ENCODE data around the gene SULT2B1. TPM values are rescaled to one million over a fixed set of nuclear protein-coding genes. Genes with fewer than 3 reads are reported as not detected.

Gene SULT2B1
- total and polyA plus RNA-seq, 2 donors (not counting 1 experiment from before 2014, with no cell fraction given) = 0.10 to 0.33 TPM

- H3K79me2 ChIP-seq (ENCODE audit: control insufficient read depth, insufficient read depth, low read length) = peaks cover 37% of the 10 kb centered on the region
- peaks cover 2% of the 10 kb centered on the region for H4K20me1 ChIP-seq (ENCODE audit: control insufficient read depth, extremely low read depth, insufficient read depth, low read length)
- TF ChIP-seq EZH2 (IDR thresholded peaks at IDR 0.05; ENCODE audit: low read length, missing control alignments) (no peak), CTCF (conservative IDR thresholded peaks at IDR 0.05 in 1 of 2, IDR thresholded peaks at IDR 0.05 in 1 of 2; ENCODE audit: low read depth in 1 of 2, low read length in 2 of 2) (peak; percentile 11 to 26)
- no peak overlapping the region for H2AFZ ChIP-seq (ENCODE audit: low read length)
- H3K4me1 ChIP-seq (ENCODE audit: control insufficient read depth, extremely low read depth, insufficient read depth, low read length) = peaks cover 12% of the 10 kb centered on the region
- H3K4me2 ChIP-seq (ENCODE audit: extremely low read depth, insufficient read depth, low read length) = peak overlapping the region; percentile 100
- H3K27ac ChIP-seq (ENCODE audit: insufficient read depth, low read length) = peak overlapping the region; percentile 86
- H3K9ac ChIP-seq (ENCODE audit: insufficient read depth, low read length) = peak overlapping the region; percentile 92
- no peaks in the 10 kb centered on the region for H3K9me3 ChIP-seq (ENCODE audit: control insufficient read depth, insufficient read depth, low read depth, low read length)
- peak in 1 of 2 donors; percentile 44 for DNase-seq (ENCODE audit: low read depth in 2 of 2)
- H3K4me3 ChIP-seq (replicated peaks in 1 of 4; ENCODE audit: control extremely low read depth in 1 of 4, insufficient read depth in 1 of 4, low read depth in 3 of 4, low read length in 4 of 4) = peak overlapping the region; percentile 79 to 99 (median 93)
- peaks cover 28% of the 10 kb centered on the region for H3K36me3 ChIP-seq (ENCODE audit: control insufficient read depth, insufficient read depth, low read length)
- H3K27me3 ChIP-seq (ENCODE audit: control insufficient read depth, insufficient read depth, low read length) = no peaks in the 10 kb centered on the region
These were observed 65.4 kb downstream of the SULT2B1 start for GRCh38 chr19:48617146-48617937.

- peak overlapping the region; percentile 100 for H3K4me2 ChIP-seq (ENCODE audit: extremely low read depth, insufficient read depth, low read length)
- H3K79me2 ChIP-seq (ENCODE audit: control insufficient read depth, insufficient read depth, low read length) = peaks cover 37% of the 10 kb centered on the region
- H3K27me3 ChIP-seq (ENCODE audit: control insufficient read depth, insufficient read depth, low read length) = no peaks in the 10 kb centered on the region
- peak overlapping the region; percentile 92 for H3K9ac ChIP-seq (ENCODE audit: insufficient read depth, low read length)
- no peak overlapping the region for H2AFZ ChIP-seq (ENCODE audit: low read length)
- peaks cover 28% of the 10 kb centered on the region for H3K36me3 ChIP-seq (ENCODE audit: control insufficient read depth, insufficient read depth, low read length)
- TF ChIP-seq EZH2 (IDR thresholded peaks at IDR 0.05; ENCODE audit: low read length, missing control alignments) (no peak), CTCF (conservative IDR thresholded peaks at IDR 0.05 in 1 of 2, IDR thresholded peaks at IDR 0.05 in 1 of 2; ENCODE audit: low read depth in 1 of 2, low read length in 2 of 2) (no peak)
- H3K4me1 ChIP-seq (ENCODE audit: control insufficient read depth, extremely low read depth, insufficient read depth, low read length) = peaks cover 14% of the 10 kb centered on the region
- H4K20me1 ChIP-seq (ENCODE audit: control insufficient read depth, extremely low read depth, insufficient read depth, low read length) = peaks cover 2% of the 10 kb centered on the region
- DNase-seq (ENCODE audit: low read depth in 2 of 2) = no peak
- H3K27ac ChIP-seq (ENCODE audit: insufficient read depth, low read length) = peak overlapping the region; percentile 86
- H3K4me3 ChIP-seq (replicated peaks in 1 of 4; ENCODE audit: control extremely low read depth in 1 of 4, insufficient read depth in 1 of 4, low read depth in 3 of 4, low read length in 4 of 4) = peak overlapping the region; percentile 79 to 99 (median 93)
- no peaks in the 10 kb centered on the region for H3K9me3 ChIP-seq (ENCODE audit: control insufficient read depth, insufficient read depth, low read depth, low read length)
These were observed 66.4 kb downstream of the SULT2B1 start for GRCh38 chr19:48618278-48618915.

- Histone ChIP-seq H3K36me3 (ENCODE audit: control insufficient read depth, insufficient read depth, low read length) (peaks cover 28% of the 10 kb centered on the region), H3K4me1 (ENCODE audit: control insufficient read depth, extremely low read depth, insufficient read depth, low read length) (peaks cover 19% of the 10 kb centered on the region), H2AFZ (ENCODE audit: low read length) (peak within 1 kb of the TSS; percentile 65), H3K4me2 (ENCODE audit: extremely low read depth, insufficient read depth, low read length) (peak within 1 kb of the TSS; percentile 100), H4K20me1 (ENCODE audit: control insufficient read depth, extremely low read depth, insufficient read depth, low read length) (peaks cover 2% of the 10 kb centered on the region), H3K27ac (ENCODE audit: insufficient read depth, low read length) (peak within 1 kb of the TSS; percentile 88), H3K9me3 (ENCODE audit: control insufficient read depth, insufficient read depth, low read depth, low read length) (no peaks in the 10 kb centered on the region), H3K4me3 (replicated peaks in 1 of 4; ENCODE audit: control extremely low read depth in 1 of 4, insufficient read depth in 1 of 4, low read depth in 3 of 4, low read length in 4 of 4) (peak within 1 kb of the TSS; percentile 79 to 99 (median 93)), H3K79me2 (ENCODE audit: control insufficient read depth, insufficient read depth, low read length) (peaks cover 37% of the 10 kb centered on the region), H3K27me3 (ENCODE audit: control insufficient read depth, insufficient read depth, low read length) (no peaks in the 10 kb centered on the region), H3K9ac (ENCODE audit: insufficient read depth, low read length) (peak within 1 kb of the TSS; percentile 92)
- no peak for TF ChIP-seq EZH2 (IDR thresholded peaks at IDR 0.05; ENCODE audit: low read length, missing control alignments)
- peak in 1 of 2 donors; percentile 3 for TF ChIP-seq CTCF (conservative IDR thresholded peaks at IDR 0.05 in 1 of 2, IDR thresholded peaks at IDR 0.05 in 1 of 2; ENCODE audit: low read depth in 1 of 2, low read length in 2 of 2)
- peak; percentile 100 for DNase-seq (ENCODE audit: low read depth in 2 of 2)
These were observed 67.1 kb downstream of the SULT2B1 start, which contains the start of the genes RPL18 and SPHK2 for GRCh38 chr19:48618916-48619691. Gene RPL18 (minus strand): TSS chr19:48619178. CDS start chr19:48619143, 35 bp downstream. Gene SPHK2 (plus strand): TSS chr19:48619506. CDS start chr19:48620515, 1,009 bp downstream.

All from fibroblast of lung (primary cell).